Smooth muscle cell (in vitro differentiated cells): Measurements from ENCODE around the gene ME3. TPM values are rescaled to one million over a fixed set of nuclear protein-coding genes. Genes with fewer than 3 reads are reported as not detected.

ENCODE experiments used
- DNase-seq: peaks from one replicate; lab custom pipeline; 2025; ENCODE audit not compliant: unreplicated experiment; lab: John Stamatoyannopoulos, UW
- H2AFZ ChIP-seq: fragments of 200-600 bp; sonication (generic); 2 replicates; pipeline ENCODE4 v1.6.0; 2016; ENCODE audit warnings: antibody characterized with exemption, low read depth, mild to moderate bottlenecking
- H3F3A ChIP-seq: fragments of 200-600 bp; sonication (generic); 2 replicates; pipeline ENCODE4 v1.6.0; 2017; ENCODE audit warnings: antibody characterized with exemption, low read depth
- H3K27ac ChIP-seq: fragments of 200-600 bp; sonication (generic); 2 replicates; pipeline ENCODE4 v1.5.1; 2016; ENCODE audit warnings: low read depth, mild to moderate bottlenecking
- H3K27me3 ChIP-seq: fragments of 200-600 bp; sonication (generic); 2 replicates; pipeline ENCODE4 v1.6.1; 2016; ENCODE audit warnings: low read depth, mild to moderate bottlenecking
- H3K36me3 ChIP-seq: fragments of 200-600 bp; sonication (generic); 2 replicates; pipeline ENCODE4 v1.5.1; 2016; ENCODE audit warnings: low read depth
- H3K4me1 ChIP-seq: fragments of 200-600 bp; sonication (generic); 2 replicates; pipeline ENCODE4 v1.5.1; 2016; ENCODE audit warnings: low read depth
- H3K4me2 ChIP-seq: fragments of 200-600 bp; sonication (generic); 2 replicates; pipeline ENCODE4 v1.6.0; 2016; ENCODE audit warnings: mild to moderate bottlenecking
- H3K4me3 ChIP-seq: fragments of 200-600 bp; sonication (generic); 2 replicates; pipeline ENCODE4 v1.5.1; 2016; ENCODE audit warnings: mild to moderate bottlenecking
- H3K79me2 ChIP-seq: fragments of 200-600 bp; sonication (generic); 2 replicates; pipeline ENCODE4 v1.6.0; 2016; ENCODE audit warnings: low read depth, mild to moderate bottlenecking
- H3K9ac ChIP-seq: fragments of 200-600 bp; sonication (generic); 2 replicates; pipeline ENCODE4 v1.6.0; 2016; ENCODE audit warnings: low read depth
- H3K9me3 ChIP-seq: fragments of 200-600 bp; sonication (generic); replicated peaks from 2 replicates; pipeline ENCODE4 v1.5.1; 2016; ENCODE audit warnings: low read depth
- H4K20me1 ChIP-seq: fragments of 200-600 bp; sonication (generic); 2 replicates; pipeline ENCODE4 v1.6.0; 2016; ENCODE audit warnings: low read depth
- CTCF ChIP-seq: fragments of 200-600 bp; sonication (generic); IDR thresholded peaks from 2 replicates; pipeline ENCODE4 v1.5.1; 2017; ENCODE audit warnings: borderline replicate concordance, mild to moderate bottlenecking, antibody characterized with exemption; ENCODE audit not compliant: insufficient read depth, poor library complexity, severe bottlenecking
- WGBS: methylation state at CpG from one replicate; pipeline ENCODE4 v1.1.7; 2016; ENCODE audit warnings: low lambda C conversion rate; 5-methylcytosine and 5-hydroxymethylcytosine counted together
- polyA plus RNA-seq: library from polyadenylated mRNA; unstranded; fragments of >200 nt; fragmentation: Nextera tagmentation; extraction: Ambion mirVana; gene quantifications from 2 replicates; pipeline ENCODE4 v1.2.1, GENCODE V29; 2016
- total RNA-seq: library from RNA; depleted of rRNA; stranded (reverse); fragments of >200 nt; gene quantifications from 2 replicates; pipeline ENCODE4 v1.2.3, GENCODE V29; 2014

The ME3 gene
- total and polyA plus RNA-seq, 2 experiments from 2014 or later, result 4.2 to 8.4 TPM

- Histone ChIP-seq H3K9me3 (no peaks in the 10 kb centered on the region), H3K4me3 (no peak overlapping the region), H2AFZ (no peak overlapping the region), H3F3A (no peaks in the 10 kb centered on the region), H3K4me2 (no peak overlapping the region), H3K27ac (no peak overlapping the region), H3K4me1 (peaks cover 4% of the 10 kb centered on the region), H3K27me3 (no peaks in the 10 kb centered on the region), H4K20me1 (no peaks in the 10 kb centered on the region), H3K9ac (no peak overlapping the region), H3K79me2 (no peaks in the 10 kb centered on the region), H3K36me3 (no peaks in the 10 kb centered on the region)
- WGBS, result 87% methylated on average over 3 of the region's 3 CpGs
- no peak for TF ChIP-seq CTCF
- DNase-seq, result no peak
Observed at GRCh38 chr11:86500500-86501140, 171.8 kb downstream of the ME3 start.

GRCh38 chr11:86499723-86500129 lies 172.7 kb downstream of the ME3 start:
- no peak overlapping the region for H3K27ac ChIP-seq

DNA sequence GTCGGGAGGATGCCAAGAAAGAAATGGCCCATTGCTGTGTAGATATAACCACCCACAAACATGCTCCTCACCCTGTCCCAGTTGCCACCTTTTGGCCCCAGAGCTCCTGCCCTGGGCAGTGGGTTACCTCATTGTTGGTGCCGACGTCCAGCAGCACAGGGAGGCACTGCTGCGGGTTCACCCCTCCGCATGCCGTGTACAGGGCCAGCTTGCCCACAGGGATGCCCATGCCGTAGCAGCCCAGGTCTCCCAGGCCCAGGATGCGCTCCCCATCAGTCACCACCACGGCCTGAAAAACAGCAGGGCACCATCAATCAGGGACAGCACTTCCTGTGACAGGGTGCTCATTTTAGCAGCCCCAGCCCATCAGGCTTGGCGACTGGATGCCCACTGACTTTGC lies 174.6 kb downstream of the ME3 start:
- TF ChIP-seq CTCF, result no peak
- no peaks in the 10 kb centered on the region for H3K9me3 ChIP-seq

More at GRCh38 chr11:86499723-86500129, 172.7 kb downstream of the ME3 start:
- Histone ChIP-seq H2AFZ (no peak overlapping the region), H3K9me3 (no peaks in the 10 kb centered on the region), H3K4me3 (no peak overlapping the region), H3K4me2 (no peak overlapping the region), H3K36me3 (no peaks in the 10 kb centered on the region), H3K4me1 (peaks cover 8% of the 10 kb centered on the region), H3K27me3 (no peaks in the 10 kb centered on the region), H3K9ac (no peak overlapping the region), H3F3A (no peaks in the 10 kb centered on the region), H4K20me1 (no peaks in the 10 kb centered on the region), H3K79me2 (no peaks in the 10 kb centered on the region)
- no peak for DNase-seq
- WGBS, result 64% methylated on average over 4 of the region's 4 CpGs
- TF ChIP-seq CTCF, result no peak

DNA sequence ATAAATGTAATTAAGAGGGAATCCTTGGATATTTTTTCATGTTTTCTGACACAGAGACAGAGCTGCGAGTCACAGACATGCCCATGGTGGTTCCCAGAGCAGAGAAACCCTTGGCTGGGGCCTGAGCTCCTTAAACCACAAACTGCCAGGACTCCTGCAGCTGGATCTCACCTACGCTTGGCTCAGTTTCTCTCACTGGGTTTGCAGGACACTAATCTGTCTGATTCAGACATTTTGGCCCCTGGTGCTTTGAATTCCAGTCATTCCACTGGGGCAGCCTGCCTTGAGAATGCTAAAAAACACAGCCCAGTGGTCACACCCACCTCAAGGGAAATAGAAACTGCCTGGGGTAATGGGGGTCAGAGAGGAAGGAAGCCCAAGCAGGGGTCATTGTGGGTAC lies 175.1 kb downstream of the ME3 start:
- H3K27me3 ChIP-seq, result no peaks in the 10 kb centered on the region
- no peaks in the 10 kb centered on the region for H4K20me1 ChIP-seq
- no peaks in the 10 kb centered on the region for H3K9me3 ChIP-seq
- TF ChIP-seq CTCF, result no peak
- H3K4me1 ChIP-seq, result peaks cover 4% of the 10 kb centered on the region
- no peaks in the 10 kb centered on the region for H3F3A ChIP-seq
- peak overlapping the region; percentile 64 for H3K4me2 ChIP-seq
- H3K79me2 ChIP-seq, result no peaks in the 10 kb centered on the region
- H3K36me3 ChIP-seq, result no peaks in the 10 kb centered on the region
- H3K9ac ChIP-seq, result no peak overlapping the region
- H3K27ac ChIP-seq, result peak overlapping the region; percentile 10
- WGBS, result 31% methylated on average over 2 of the region's 2 CpGs
- no peak overlapping the region for H3K4me3 ChIP-seq
- H2AFZ ChIP-seq, result no peak overlapping the region
- DNase-seq, result no peak

More for the DNA sequence above, 174.6 kb downstream of the ME3 start:
- peaks cover 4% of the 10 kb centered on the region for H3K4me1 ChIP-seq
- H3F3A ChIP-seq, result no peaks in the 10 kb centered on the region
- DNase-seq, result no peak
- H4K20me1 ChIP-seq, result no peaks in the 10 kb centered on the region
- H3K36me3 ChIP-seq, result no peaks in the 10 kb centered on the region
- no peak overlapping the region for H3K4me3 ChIP-seq
- no peak overlapping the region for H2AFZ ChIP-seq
- H3K9ac ChIP-seq, result no peak overlapping the region
- no peaks in the 10 kb centered on the region for H3K27me3 ChIP-seq
- WGBS, result 95% methylated on average over 10 of the region's 10 CpGs
- H3K79me2 ChIP-seq, result no peaks in the 10 kb centered on the region
- peak overlapping the region; percentile 10 for H3K27ac ChIP-seq
- no peak overlapping the region for H3K4me2 ChIP-seq
